HG02623 (cell line): Measurements from ENCODE around the gene GAB2.

Experiments
- ATAC-seq: cut with Tn5 transposase; IDR thresholded peaks from one replicate; pipeline ENCODE4 v1.9.1; 2021; ENCODE audit warnings: moderate library complexity; ENCODE audit not compliant: unreplicated experiment

Gene GAB2

DNA sequence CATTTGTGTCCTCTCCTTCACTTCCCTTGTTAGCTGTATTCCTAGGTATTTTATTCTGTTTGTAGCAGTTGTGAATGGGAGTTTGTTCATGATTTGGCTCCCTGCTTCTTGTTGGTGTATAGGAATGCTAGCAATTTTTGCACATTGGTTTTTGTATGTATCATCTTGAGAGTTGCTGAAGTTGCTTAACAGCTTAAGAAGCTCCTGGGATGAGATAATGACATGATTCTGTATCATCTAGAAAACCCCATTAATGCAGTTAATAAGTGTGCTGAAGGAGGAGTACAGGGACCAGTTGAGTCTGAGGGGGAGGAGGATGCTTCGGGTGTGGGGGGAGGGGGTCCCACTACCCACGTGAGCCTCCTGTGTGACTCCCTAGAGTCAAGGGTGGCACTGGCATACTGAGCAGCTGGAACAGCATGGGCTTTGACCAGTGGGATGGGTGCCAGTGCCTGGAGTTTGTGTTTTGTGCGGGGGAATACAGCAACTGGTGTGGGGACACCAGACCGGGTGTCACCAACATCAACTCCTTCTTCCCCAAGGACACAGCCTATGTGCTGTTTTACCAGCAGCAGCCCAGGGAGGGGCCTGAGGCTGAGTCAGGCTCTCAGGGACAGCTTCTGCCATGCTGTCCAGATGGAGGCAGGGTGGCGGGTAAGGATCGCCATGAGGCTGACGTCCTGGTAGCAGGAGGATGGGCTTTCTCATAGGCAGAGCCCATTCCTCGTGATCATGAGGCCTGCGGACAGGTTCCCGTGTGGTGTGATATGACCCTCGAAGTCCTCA, 204.8 kb downstream of the GAB2 start:
- no peak for ATAC-seq

GRCh38 chr11:78211565-78211964, 206.1 kb downstream of the GAB2 start:
- ATAC-seq: no peak

- ATAC-seq: no peak
These were observed 207.5 kb downstream of the GAB2 start for GRCh38 chr11:78210000-78210608.

DNA sequence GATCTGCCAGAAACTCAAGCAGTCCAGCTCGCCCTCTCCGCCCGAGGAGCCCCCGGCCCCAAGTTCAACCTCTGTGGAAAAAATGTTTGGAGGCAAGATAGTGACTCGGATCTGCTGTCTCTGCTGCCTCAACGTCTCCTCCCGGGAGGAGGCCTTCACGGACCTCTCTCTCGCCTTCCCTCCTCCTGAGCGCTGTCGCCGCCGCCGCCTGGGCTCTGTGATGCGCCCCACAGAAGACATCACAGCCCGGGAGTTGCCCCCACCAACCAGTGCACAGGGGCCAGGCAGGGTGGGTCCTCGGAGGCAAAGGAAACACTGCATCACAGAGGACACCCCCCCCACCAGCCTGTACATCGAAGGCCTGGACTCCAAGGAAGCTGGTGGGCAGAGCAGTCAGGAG, 208.1 kb downstream of the GAB2 start:
- ATAC-seq: no peak

DNA sequence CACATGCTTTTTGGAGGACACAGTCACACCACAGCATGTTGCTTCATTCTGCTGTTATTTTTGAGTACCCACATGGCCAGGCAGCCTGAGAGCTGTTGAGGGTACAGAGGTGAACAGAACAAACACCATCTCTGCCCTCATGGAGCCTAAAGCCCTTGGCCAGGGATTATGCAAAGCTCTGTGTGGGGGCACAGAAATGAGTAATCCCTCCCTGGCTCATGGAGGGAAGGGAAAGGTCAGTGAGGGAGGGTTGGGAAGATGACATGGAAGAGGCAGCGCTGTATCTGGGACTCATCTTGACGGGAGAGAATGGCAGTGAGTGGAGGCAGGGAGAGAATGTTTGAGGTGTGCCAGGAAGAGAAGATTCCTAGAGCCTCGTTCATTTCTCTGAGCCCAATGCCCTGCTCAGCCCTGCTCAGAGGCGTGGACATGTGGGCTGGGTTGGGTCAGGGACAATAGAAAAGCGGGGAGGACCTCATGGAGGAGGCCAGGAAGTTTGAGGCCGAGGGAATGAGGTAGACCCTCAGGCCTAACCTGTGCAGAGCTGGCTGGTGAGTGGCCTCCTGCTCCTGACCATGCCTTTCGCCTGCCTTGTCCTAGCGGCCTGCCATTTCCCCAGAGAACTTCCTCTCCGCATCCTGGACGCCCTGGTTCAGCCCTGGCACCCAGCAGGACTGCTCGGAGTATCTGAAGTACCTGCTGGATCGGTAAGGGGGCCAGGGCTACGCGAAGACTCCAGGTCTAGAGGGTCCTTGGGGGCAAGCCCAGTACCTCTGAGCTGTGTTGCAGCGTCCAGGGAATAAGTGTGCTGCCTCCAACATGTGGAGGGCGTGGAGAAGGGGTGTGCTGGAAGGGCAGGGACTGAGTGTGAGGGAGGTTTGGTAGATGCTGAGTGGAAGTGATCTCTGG, 209.1 kb downstream of the GAB2 start:
- ATAC-seq: no peak

DNA sequence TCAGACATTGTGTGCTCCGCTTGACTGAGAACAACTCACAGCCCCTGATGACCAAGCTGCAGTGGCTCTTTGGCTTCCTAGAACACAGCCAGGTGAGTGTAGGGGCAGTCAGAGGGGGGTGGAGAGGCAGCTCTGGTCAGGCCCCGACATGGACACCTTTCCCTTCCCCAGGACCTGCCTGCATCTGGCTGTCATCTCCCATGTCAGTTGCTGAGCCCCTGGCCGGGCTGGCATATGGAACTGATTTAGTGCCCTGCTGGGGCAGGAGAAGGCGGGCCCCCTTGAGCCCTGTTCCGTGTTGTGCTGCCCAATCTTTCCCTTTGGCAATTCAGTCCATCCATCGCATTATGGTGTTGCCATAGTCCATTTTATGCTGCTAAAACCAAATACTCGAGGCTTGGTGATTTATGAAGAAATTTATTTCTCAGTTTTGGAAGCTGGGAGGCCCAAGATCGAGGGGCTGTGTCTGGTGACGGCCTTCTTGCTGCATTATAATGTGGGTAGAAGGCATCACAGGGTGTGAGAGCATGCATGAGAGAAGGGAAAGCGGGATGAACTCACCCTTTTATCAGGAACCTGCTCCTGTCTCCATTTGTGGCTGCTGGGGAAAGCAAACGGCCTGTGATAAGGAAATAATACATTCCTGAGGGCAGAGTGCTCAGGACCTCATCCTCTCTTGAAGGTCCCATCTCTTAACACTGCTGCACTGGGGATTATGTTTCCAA, 209.9 kb downstream of the GAB2 start:
- ATAC-seq: no peak

GRCh38 chr11:78205691-78206090, 211.9 kb downstream of the GAB2 start:
- no peak for ATAC-seq

DNA sequence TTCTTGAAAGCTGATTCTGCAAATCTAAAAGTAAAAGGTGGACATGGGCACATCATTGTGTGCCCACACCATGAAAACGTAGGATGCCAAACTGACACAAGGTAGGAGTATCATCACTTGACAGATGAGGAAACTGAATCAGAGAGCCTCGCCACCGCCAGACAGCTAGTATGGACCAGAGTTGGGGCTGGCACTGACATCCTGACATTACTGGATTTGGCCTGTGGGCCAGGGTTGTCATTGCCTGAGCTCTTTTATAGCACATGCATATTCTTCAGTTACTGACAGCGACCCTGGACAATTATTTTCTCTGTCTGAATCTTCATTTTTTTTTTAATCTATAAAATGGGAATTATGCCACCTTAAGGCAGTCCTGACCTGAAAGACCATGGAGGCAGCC, 212.4 kb downstream of the GAB2 start:
- no peak for ATAC-seq

- no peak for ATAC-seq
These were observed 214.4 kb downstream of the GAB2 start for GRCh38 chr11:78203184-78203583.

DNA sequence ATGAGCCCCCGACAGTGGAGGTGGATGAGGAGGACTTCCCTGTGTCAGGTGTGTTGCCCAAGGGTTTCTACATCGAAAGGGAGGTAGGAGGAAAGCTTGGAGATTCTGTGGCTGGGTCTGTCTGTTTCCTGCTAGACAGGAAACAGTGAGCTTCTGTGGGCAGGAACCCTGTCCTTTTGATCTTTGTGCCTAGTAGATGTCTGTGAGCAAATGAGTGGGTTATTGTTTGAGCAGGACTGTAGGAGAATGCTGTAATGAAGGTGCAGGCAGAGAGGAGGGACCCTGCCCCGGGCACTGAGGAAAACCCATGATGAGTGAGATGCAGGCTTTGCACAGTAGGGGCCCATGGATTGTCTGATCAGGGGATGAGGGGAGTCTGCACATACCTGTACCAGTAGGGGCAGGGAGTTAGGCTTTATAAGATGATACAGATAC, 214.9 kb downstream of the GAB2 start:
- ATAC-seq: no peak

- ATAC-seq: no peak
These were observed 216.4 kb downstream of the GAB2 start for GRCh38 chr11:78201096-78201818.

- ATAC-seq: no peak
These were observed 217.1 kb downstream of the GAB2 start for GRCh38 chr11:78200553-78200952.

DNA sequence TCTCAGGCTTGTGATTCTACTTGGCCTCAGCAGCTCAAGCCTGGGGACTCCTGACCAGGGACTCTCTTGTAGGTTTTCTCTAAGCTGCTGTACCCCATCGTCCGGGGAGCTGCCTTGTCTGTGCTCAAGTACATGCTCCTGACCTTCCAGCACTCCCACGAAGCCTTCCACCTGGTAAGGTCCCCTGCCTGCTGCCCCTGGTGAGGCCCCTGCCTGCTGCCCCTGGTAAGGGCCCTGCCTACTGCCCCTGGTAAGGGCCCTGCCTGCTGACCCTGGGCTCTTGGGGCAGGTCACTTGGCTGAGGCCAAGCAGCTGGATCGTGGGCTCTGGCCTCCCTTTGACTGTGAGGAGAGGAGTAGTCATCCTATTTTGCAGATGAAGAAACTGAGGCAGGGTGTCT, 217.6 kb downstream of the GAB2 start:
- no peak for ATAC-seq

DNA sequence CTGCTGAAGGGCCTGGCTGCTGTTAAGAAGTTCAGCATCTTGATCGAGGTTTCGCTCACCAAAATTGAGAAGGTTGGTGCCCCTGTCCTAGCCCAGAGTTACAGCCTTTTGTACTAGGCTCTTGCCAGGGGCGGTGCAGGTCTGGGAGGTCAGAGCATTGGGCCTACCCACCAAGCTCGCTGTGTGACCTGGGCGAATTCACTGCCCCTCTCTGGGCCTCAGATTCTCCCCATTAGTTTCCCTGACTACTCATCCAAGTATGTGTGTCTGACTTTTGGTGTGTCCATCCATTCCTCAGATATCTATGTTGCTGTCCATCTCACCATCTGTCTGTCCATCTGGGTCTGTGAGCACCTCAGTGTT, 218.0 kb downstream of the GAB2 start:
- no peak for ATAC-seq

GRCh38 chr11:78199015-78199652, 218.5 kb downstream of the GAB2 start:
- no peak for ATAC-seq

DNA sequence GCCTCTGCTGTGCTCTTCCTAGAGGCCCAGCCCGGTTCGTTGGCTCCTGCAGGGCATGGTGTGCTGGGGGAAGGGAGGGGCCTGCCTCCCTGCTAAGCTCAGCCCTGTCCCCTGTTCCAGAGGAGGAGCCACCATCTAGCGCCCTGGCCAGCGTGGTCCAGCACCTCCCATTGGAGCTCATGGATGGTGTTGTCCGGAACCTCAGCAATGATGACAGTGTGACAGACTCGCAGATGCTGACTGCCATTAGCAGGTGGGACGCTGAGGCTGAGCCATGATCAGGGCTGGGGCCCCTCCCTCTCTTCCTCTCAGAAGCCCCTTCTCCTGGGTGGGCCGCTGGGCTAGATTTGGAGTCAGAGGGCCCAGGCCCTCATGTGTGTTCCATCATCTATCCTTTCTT, 219.8 kb downstream of the GAB2 start:
- ATAC-seq: no peak

GRCh38 chr11:78196661-78197091, 220.9 kb downstream of the GAB2 start:
- no peak for ATAC-seq

GRCh38 chr11:78195917-78196560, 221.6 kb downstream of the GAB2 start:
- ATAC-seq: no peak

GRCh38 chr11:78194490-78194889, 223.1 kb downstream of the GAB2 start:
- no peak for ATAC-seq
